AG09319 (cell line): ENCODE results near the gene NUDT22.

Experiments used
- DNase-seq: peaks from one replicate; pipeline ENCODE4 v3.0.0-alpha.2; 2010; ENCODE audit warnings: low read depth; ENCODE audit errors: extremely low read depth
- TF ChIP-seq, protein P1 (sequence below): IDR thresholded peaks from 2 replicates; pipeline ENCODE4 v1.5.1; 2011; ENCODE audit warnings: low read depth, mild to moderate bottlenecking, inconsistent platforms, low read length, moderate library complexity

The NUDT22 gene

DNA sequence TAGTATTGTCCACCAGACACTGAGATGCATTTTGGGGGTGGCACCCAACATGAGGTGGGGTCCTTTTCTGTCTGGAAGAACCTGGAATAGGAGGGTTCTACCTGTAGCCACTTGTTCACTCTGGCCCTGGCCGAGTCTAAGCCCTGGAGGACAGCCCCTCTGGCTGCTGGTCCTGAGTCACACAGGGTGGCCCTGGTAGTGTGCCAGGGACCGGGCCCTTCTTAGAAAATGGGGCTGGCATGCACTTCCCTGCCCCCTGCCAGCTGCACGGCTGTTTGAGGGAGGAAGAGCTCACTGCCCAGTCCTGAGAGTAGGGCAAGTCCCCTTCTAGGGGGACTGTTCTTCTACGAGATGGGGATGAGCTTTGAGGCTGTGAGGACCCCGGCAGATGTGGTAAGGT is 27.4 kb downstream of the NUDT22 start:
- TF ChIP-seq, protein P1, sequence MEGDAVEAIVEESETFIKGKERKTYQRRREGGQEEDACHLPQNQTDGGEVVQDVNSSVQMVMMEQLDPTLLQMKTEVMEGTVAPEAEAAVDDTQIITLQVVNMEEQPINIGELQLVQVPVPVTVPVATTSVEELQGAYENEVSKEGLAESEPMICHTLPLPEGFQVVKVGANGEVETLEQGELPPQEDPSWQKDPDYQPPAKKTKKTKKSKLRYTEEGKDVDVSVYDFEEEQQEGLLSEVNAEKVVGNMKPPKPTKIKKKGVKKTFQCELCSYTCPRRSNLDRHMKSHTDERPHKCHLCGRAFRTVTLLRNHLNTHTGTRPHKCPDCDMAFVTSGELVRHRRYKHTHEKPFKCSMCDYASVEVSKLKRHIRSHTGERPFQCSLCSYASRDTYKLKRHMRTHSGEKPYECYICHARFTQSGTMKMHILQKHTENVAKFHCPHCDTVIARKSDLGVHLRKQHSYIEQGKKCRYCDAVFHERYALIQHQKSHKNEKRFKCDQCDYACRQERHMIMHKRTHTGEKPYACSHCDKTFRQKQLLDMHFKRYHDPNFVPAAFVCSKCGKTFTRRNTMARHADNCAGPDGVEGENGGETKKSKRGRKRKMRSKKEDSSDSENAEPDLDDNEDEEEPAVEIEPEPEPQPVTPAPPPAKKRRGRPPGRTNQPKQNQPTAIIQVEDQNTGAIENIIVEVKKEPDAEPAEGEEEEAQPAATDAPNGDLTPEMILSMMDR = no peak
- DNase-seq = no peak

DNA sequence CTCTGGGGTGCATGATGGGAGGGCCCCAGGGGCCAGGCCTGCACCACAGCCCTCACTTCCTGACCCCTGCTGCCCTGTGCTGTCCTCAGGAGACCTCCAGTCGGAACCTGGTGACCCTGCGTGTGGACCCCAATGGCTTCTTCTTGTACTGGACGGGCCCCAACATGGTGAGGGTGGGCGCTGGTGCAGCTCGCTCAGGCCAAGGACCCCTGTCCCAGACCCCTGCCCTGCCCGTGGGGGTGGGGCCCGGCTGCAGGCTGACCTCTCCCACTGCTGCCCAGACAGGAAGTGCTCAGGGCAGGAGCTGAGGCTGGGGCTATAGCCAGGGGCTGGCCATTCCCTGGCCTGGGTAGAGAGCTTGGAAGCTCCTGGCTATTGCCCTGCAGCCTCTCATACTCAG is 28.3 kb downstream of the NUDT22 start:
- DNase-seq = no peak
- TF ChIP-seq, protein P1 = no peak

DNA sequence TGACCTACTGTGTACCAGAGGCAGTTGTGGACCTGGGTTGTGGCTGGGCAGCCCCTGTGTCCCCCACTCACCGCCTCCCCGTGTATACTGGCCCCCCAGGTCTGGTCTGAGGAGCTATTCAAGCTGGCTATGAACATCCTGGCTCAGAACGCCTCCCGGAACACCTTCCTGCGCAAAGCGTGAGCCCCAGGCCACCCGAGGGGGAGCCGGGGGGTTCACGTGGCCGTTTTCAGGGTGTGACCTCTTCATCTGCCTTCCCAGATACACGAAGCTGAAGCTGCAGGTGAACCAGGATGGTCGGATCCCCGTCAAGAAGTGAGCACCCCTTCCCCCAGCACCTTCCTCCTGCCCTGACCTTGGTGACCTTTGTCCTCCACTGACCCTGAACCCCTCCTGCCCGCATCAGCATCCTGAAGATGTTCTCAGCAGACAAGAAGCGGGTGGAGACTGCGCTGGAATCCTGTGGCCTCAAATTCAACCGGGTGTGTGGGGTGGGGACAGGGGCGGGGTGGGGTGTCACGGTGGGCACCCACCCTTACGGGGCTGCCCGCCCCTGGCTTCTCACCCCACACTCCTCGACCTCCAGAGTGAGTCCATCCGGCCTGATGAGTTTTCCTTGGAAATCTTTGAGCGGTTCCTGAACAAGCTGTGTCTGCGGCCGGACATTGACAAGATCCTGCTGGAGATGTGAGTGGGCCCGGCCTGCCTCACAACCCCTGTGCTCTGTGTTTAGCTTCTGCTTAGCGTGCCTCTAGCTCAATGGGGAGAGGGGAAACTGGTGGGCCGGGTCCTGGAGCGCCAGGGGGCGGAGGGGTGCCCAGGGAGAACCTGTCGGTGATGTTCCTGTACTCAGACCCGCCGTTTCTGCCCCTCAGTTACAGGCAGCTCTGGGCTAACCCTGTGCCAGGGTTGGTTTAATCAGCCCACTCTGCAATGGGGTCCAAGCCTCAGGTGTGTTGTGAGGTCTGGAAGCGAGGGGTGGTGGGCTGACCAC is 29.4 kb downstream of the NUDT22 start:
- no peak for DNase-seq

DNA sequence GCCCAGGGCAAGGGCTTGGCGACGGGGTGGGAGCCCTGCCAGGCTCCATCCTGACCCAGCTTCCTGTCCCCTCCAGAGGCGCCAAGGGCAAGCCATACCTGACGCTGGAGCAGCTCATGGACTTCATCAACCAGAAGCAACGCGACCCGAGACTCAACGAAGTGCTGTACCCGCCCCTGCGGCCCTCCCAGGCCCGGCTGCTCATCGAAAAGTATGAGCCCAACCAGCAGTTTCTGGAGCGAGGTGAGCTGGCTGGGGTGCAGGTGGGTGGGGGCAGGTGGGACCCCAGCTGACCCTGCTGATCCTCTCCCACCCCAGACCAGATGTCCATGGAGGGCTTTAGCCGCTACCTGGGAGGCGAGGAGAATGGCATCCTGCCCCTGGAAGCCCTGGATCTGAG is 30.2 kb downstream of the NUDT22 start:
- TF ChIP-seq, protein P1 = no peak

More for the DNA sequence above, 29.4 kb downstream of the NUDT22 start:
- TF ChIP-seq, protein P1 = no peak

DNA sequence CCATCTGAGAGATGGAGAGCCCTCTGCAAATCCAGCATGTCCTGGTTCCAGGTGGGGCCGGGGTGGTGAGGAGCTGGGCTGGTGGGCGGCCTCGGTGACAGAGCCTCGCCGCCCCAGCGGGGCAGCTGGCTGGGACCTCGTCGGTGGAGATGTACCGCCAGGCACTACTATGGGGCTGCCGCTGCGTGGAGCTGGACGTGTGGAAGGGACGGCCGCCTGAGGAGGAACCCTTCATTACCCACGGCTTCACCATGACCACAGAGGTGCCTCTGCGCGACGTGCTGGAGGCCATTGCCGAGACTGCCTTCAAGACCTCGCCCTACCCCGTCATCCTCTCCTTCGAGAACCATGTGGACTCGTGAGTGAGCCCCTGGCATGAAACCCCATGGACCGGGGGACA is 32.3 kb downstream of the NUDT22 start:
- TF ChIP-seq, protein P1 = no peak

More for the DNA sequence above, 30.2 kb downstream of the NUDT22 start:
- DNase-seq = no peak

DNA sequence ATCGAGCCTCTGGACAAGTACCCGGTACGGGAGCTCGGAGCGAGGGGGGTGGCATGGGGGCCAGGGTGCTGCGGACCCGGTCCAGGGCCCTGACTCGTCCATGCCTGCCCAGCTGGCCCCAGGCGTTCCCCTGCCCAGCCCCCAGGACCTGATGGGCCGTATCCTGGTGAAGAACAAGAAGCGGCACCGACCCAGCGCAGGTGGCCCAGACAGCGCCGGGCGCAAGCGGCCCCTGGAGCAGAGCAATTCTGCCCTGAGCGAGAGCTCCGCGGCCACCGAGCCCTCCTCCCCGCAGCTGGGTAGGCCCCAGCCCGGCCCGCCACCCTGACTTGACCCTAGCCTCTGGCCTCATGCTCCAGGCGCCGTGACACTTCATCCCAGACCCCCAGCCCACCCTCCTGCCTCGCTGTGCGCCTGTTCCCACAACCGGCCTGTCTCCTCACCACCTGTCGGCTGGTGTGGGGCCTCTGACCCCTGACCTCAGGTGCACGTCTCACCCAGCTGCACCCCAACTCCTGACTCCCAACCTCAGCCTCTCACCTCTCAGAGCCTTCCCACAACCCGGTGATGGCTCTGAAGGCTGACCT is 33.0 kb downstream of the NUDT22 start:
- TF ChIP-seq, protein P1 = no peak
- DNase-seq = no peak

More for the DNA sequence above, 32.3 kb downstream of the NUDT22 start:
- DNase-seq = no peak

DNA sequence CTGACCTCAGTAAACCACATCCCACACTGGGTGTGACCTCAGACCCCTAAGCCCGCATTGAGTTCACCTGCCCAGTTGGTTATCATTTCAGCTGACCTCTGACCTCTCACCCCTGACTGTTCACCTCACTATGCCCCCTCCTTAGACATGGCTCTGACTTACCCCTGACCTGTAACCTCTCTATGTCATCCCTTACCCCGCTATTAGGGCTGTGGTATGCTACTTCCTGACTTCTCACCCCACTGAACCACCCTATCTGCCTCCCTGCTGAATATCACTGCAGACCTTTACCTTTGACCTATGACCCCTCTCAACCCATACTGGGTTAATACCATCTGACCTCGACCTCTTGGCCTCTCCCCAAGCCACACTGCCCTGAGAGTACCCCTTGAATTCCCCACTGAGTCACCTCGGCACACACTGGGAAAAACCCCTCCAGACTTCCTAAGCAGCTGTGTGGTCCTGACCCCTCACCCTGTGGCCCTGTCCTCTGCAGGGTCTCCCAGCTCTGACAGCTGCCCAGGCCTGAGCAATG is 33.5 kb downstream of the NUDT22 start:
- TF ChIP-seq, protein P1 = no peak
- no peak for DNase-seq
